ENCODE measurements around the gene PLXDC2. TPM values are rescaled to one million over a fixed set of nuclear protein-coding genes. Genes with fewer than 3 reads are reported as not detected.

Gene PLXDC2
- total and polyA plus RNA-seq, 2 donors (not counting 1 experiment from before 2014, with no cell fraction given): 4.2 to 5.1 TPM

DNA sequence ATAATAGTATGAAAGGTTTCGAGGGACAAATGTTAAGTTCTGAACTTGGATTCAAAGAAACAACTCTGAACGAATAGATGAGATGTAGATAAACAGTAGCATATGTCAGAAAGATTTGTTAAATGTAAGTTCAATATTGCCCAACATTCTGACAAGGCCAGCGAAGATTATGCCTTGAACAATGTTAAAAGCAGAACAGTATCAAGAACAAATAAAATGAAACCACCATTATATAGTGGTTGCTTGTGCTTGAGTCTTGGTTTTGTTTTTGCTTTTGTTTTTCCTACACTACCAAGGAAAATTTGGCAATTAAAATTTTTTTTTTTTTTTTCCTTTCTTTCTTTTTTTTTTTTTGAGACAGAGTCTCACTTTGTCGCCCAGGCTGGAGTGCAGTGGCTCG lies 66.4 kb downstream of the PLXDC2 start:
- H3K36me3 ChIP-seq (ENCODE audit: control insufficient read depth, insufficient read depth, low read length): no peaks in the 10 kb centered on the region
- DNase-seq (ENCODE audit: low read depth in 2 of 2): peak in 1 of 2 donors; percentile 13
- no peak overlapping the region for H3K9ac ChIP-seq (ENCODE audit: insufficient read depth, low read length)
- no peaks in the 10 kb centered on the region for H3K27me3 ChIP-seq (ENCODE audit: control insufficient read depth, insufficient read depth, low read length)
- H3K79me2 ChIP-seq (ENCODE audit: control insufficient read depth, insufficient read depth, low read length): no peaks in the 10 kb centered on the region
- H3K4me1 ChIP-seq (ENCODE audit: control insufficient read depth, extremely low read depth, insufficient read depth, low read length): no peaks in the 10 kb centered on the region
- no peaks in the 10 kb centered on the region for H4K20me1 ChIP-seq (ENCODE audit: control insufficient read depth, extremely low read depth, insufficient read depth, low read length)
- no peak overlapping the region for H3K4me2 ChIP-seq (ENCODE audit: extremely low read depth, insufficient read depth, low read length)
- H3K4me3 ChIP-seq (replicated peaks in 1 of 4; ENCODE audit: control extremely low read depth in 1 of 4, insufficient read depth in 1 of 4, low read depth in 3 of 4, low read length in 4 of 4): no peak overlapping the region
- H2AFZ ChIP-seq (ENCODE audit: low read length): no peak overlapping the region
- no peak overlapping the region for H3K27ac ChIP-seq (ENCODE audit: insufficient read depth, low read length)
- H3K9me3 ChIP-seq (ENCODE audit: control insufficient read depth, insufficient read depth, low read depth, low read length): no peaks in the 10 kb centered on the region
- TF ChIP-seq EZH2 (IDR thresholded peaks at IDR 0.05; ENCODE audit: low read length, missing control alignments) (no peak), CTCF (conservative IDR thresholded peaks at IDR 0.05 in 1 of 2, IDR thresholded peaks at IDR 0.05 in 1 of 2; ENCODE audit: low read depth in 1 of 2, low read length in 2 of 2) (no peak)

DNA sequence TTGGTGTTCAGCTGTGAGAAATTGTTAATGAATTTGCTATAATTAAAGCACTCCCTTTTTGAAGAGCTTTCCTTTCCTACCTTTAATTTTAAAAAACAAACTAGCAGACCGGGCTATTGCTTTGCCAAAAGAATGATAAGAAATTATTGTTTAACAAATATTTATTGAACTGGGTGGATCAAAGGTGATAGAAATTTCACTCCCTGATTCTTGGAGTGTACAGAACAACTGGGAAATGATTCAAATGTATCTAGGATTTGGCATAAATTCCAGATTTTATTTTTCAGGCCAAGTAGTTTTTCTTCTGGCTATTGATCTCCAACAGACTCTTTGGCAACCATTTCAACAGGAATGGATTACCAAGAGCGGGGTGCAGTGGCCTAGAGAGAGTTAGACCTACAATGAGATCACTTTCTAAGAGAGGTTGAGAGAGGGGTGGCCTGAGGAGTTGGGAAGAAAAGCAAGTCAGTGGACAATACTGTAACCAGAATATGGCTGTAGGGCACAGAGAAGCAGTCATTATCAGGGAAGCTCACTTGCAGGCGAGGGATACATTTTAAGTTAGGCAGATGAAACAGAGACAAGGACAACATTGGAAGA lies 71.9 kb downstream of the PLXDC2 start:
- Histone ChIP-seq H3K27me3 (ENCODE audit: control insufficient read depth, insufficient read depth, low read length) (no peaks in the 10 kb centered on the region), H4K20me1 (ENCODE audit: control insufficient read depth, extremely low read depth, insufficient read depth, low read length) (no peaks in the 10 kb centered on the region)
- TF ChIP-seq CTCF (conservative IDR thresholded peaks at IDR 0.05 in 1 of 2, IDR thresholded peaks at IDR 0.05 in 1 of 2; ENCODE audit: low read depth in 1 of 2, low read length in 2 of 2) (no peak), EZH2 (IDR thresholded peaks at IDR 0.05; ENCODE audit: low read length, missing control alignments) (no peak)

GRCh38 chr10:19889256-19889655 lies 73.0 kb downstream of the PLXDC2 start:
- no peak overlapping the region for H3K4me3 ChIP-seq (replicated peaks in 1 of 4; ENCODE audit: control extremely low read depth in 1 of 4, insufficient read depth in 1 of 4, low read depth in 3 of 4, low read length in 4 of 4)
- H3K36me3 ChIP-seq (ENCODE audit: control insufficient read depth, insufficient read depth, low read length): no peaks in the 10 kb centered on the region
- no peak overlapping the region for H3K4me2 ChIP-seq (ENCODE audit: extremely low read depth, insufficient read depth, low read length)
- no peaks in the 10 kb centered on the region for H3K4me1 ChIP-seq (ENCODE audit: control insufficient read depth, extremely low read depth, insufficient read depth, low read length)
- no peaks in the 10 kb centered on the region for H4K20me1 ChIP-seq (ENCODE audit: control insufficient read depth, extremely low read depth, insufficient read depth, low read length)
- H3K9ac ChIP-seq (ENCODE audit: insufficient read depth, low read length): no peak overlapping the region
- H3K27ac ChIP-seq (ENCODE audit: insufficient read depth, low read length): no peak overlapping the region
- no peaks in the 10 kb centered on the region for H3K9me3 ChIP-seq (ENCODE audit: control insufficient read depth, insufficient read depth, low read depth, low read length)
- TF ChIP-seq CTCF (conservative IDR thresholded peaks at IDR 0.05 in 1 of 2, IDR thresholded peaks at IDR 0.05 in 1 of 2; ENCODE audit: low read depth in 1 of 2, low read length in 2 of 2) (no peak), EZH2 (IDR thresholded peaks at IDR 0.05; ENCODE audit: low read length, missing control alignments) (no peak)
- DNase-seq (ENCODE audit: low read depth in 2 of 2): peak in 1 of 2 donors; percentile 69
- H3K27me3 ChIP-seq (ENCODE audit: control insufficient read depth, insufficient read depth, low read length): no peaks in the 10 kb centered on the region
- no peaks in the 10 kb centered on the region for H3K79me2 ChIP-seq (ENCODE audit: control insufficient read depth, insufficient read depth, low read length)
- H2AFZ ChIP-seq (ENCODE audit: low read length): no peak overlapping the region

More for the DNA sequence above, 71.9 kb downstream of the PLXDC2 start:
- Histone ChIP-seq H3K9ac (ENCODE audit: insufficient read depth, low read length) (no peak overlapping the region), H3K9me3 (ENCODE audit: control insufficient read depth, insufficient read depth, low read depth, low read length) (no peaks in the 10 kb centered on the region), H3K79me2 (ENCODE audit: control insufficient read depth, insufficient read depth, low read length) (no peaks in the 10 kb centered on the region), H3K4me1 (ENCODE audit: control insufficient read depth, extremely low read depth, insufficient read depth, low read length) (no peaks in the 10 kb centered on the region), H3K27ac (ENCODE audit: insufficient read depth, low read length) (no peak overlapping the region), H2AFZ (ENCODE audit: low read length) (no peak overlapping the region), H3K36me3 (ENCODE audit: control insufficient read depth, insufficient read depth, low read length) (no peaks in the 10 kb centered on the region), H3K4me2 (ENCODE audit: extremely low read depth, insufficient read depth, low read length) (no peak overlapping the region), H3K4me3 (replicated peaks in 1 of 4; ENCODE audit: control extremely low read depth in 1 of 4, insufficient read depth in 1 of 4, low read depth in 3 of 4, low read length in 4 of 4) (no peak overlapping the region)
- DNase-seq (ENCODE audit: low read depth in 2 of 2): no peak
